CD14-positive monocyte (primary cell): ENCODE data around the gene ANKRD28. TPM values are rescaled to one million over a fixed set of nuclear protein-coding genes. Genes with fewer than 3 reads are reported as not detected.

Experiments
- DNase-seq, 3 donors: peaks; one replicate each; pipeline ENCODE4 v3.0.0-alpha.2; 2011 to 2022
- H2AFZ ChIP-seq: 2 replicates; pipeline ENCODE4 v1.6.0; 2012; ENCODE audit warnings: mild to moderate bottlenecking, low read depth, low read length, inconsistent platforms; ENCODE audit not compliant: insufficient read depth, poor library complexity, severe bottlenecking
- H3K27ac ChIP-seq, 2 donors: 1 replicate in 1 of 2; 2 replicates in 1 of 2; pipeline ENCODE4 v1.5.1; 2012 to 2013; ENCODE audit warnings: low read length in 2 of 2, control low read depth in 1 of 2, inconsistent platforms in 1 of 2, low read depth in 1 of 2, mild to moderate bottlenecking in 1 of 2
- H3K27me3 ChIP-seq, 2 donors: one replicate each; pipeline versions ENCODE4 v1.6.0 to v1.6.1; 2011 to 2013; ENCODE audit warnings: low read length in 2 of 2; ENCODE audit not compliant: control insufficient read depth in 2 of 2, insufficient read depth in 2 of 2
- H3K36me3 ChIP-seq, 2 donors: replicated peaks in 1 of 2; 1 replicate in 1 of 2; 2 replicates in 1 of 2; pipeline versions ENCODE4 v1.5.1 to v1.6.1; 2012 to 2013; ENCODE audit warnings: low read length in 2 of 2, control low read depth in 1 of 2, inconsistent platforms in 1 of 2, mild to moderate bottlenecking in 1 of 2; ENCODE audit not compliant: insufficient read depth in 2 of 2, control insufficient read depth in 1 of 2
- H3K4me1 ChIP-seq, 2 donors: 1 replicate in 1 of 2; 2 replicates in 1 of 2; pipeline versions ENCODE4 v1.5.1 to v1.6.1; 2012 to 2013; ENCODE audit warnings: low read length in 2 of 2, control low read depth in 1 of 2, inconsistent platforms in 1 of 2, mild to moderate bottlenecking in 1 of 2, moderate library complexity in 1 of 2; ENCODE audit not compliant: insufficient read depth in 2 of 2, control insufficient read depth in 1 of 2
- H3K4me2 ChIP-seq: replicated peaks from 2 replicates; pipeline ENCODE3; 2012; ENCODE audit warnings: low read length, moderate library complexity, mild to moderate bottlenecking; ENCODE audit not compliant: poor library complexity, severe bottlenecking; ENCODE audit errors: extremely low read depth
- H3K4me3 ChIP-seq, 3 experiments: fragments of 200-600 bp in 1 of 3; sonication (generic) in 1 of 3; replicated peaks in 1 of 3; 1 replicate in 2 of 3; 2 replicates in 1 of 3; pipeline ENCODE4 v1.5.1; 2011 to 2013; ENCODE audit warnings: low read length in 3 of 3, mild to moderate bottlenecking in 3 of 3, control low read depth in 2 of 3, low read depth in 2 of 3, inconsistent platforms in 1 of 3, moderate library complexity in 1 of 3
- H3K79me2 ChIP-seq: 2 replicates; pipeline ENCODE4 v1.6.0; 2012; ENCODE audit warnings: mild to moderate bottlenecking, control low read depth, inconsistent platforms, low read length, moderate library complexity; ENCODE audit not compliant: insufficient read depth
- H3K9ac ChIP-seq: 2 replicates; pipeline ENCODE4 v1.6.0; 2017; ENCODE audit warnings: low read length, mild to moderate bottlenecking; ENCODE audit not compliant: insufficient read depth, poor library complexity, severe bottlenecking
- H3K9me3 ChIP-seq, 2 donors: replicated peaks in 1 of 2; 1 replicate in 1 of 2; 2 replicates in 1 of 2; pipeline versions ENCODE4 v1.5.1 to v1.6.1; 2012 to 2013; ENCODE audit warnings: low read length in 2 of 2, control low read depth in 1 of 2; ENCODE audit not compliant: control insufficient read depth in 1 of 2, insufficient read depth in 1 of 2
- H4K20me1 ChIP-seq: 2 replicates; pipeline ENCODE4 v1.6.0; 2012; ENCODE audit warnings: mild to moderate bottlenecking, low read length, control low read depth, moderate library complexity; ENCODE audit not compliant: insufficient read depth
- H3K27ac Mint-ChIP-seq, 7 donors: one replicate each; pipeline ENCODE4 v1.8.0; 2020; ENCODE audit warnings: mild to moderate bottlenecking in 7 of 7, mixed read lengths in 7 of 7, moderate library complexity in 6 of 7, inconsistent platforms in 2 of 7
- H3K27me3 Mint-ChIP-seq, 3 donors: one replicate each; pipeline ENCODE4 v1.8.0; 2021 to 2022; ENCODE audit warnings: low read depth in 3 of 3, mild to moderate bottlenecking in 3 of 3, mixed read lengths in 3 of 3, moderate library complexity in 3 of 3, inconsistent platforms in 1 of 3
- H3K36me3 Mint-ChIP-seq, 2 donors: one replicate each; pipeline ENCODE4 v1.8.0; 2020; ENCODE audit warnings: mixed read lengths in 2 of 2, inconsistent platforms in 1 of 2, mild to moderate bottlenecking in 1 of 2
- H3K4me1 Mint-ChIP-seq: one replicate; pipeline ENCODE4 v1.8.0; 2020; ENCODE audit warnings: mild to moderate bottlenecking, mixed read lengths
- H3K4me3 Mint-ChIP-seq, 2 donors: one replicate each; pipeline ENCODE4 v1.8.0; 2020; ENCODE audit warnings: mild to moderate bottlenecking in 2 of 2, mixed read lengths in 2 of 2, moderate library complexity in 1 of 2
- H3K9me3 Mint-ChIP-seq, 7 donors: one replicate each; pipeline ENCODE4 v1.8.0; 2020 to 2022; ENCODE audit warnings: mixed read lengths in 7 of 7, mild to moderate bottlenecking in 6 of 7, moderate library complexity in 6 of 7, inconsistent platforms in 2 of 7
- CTCF ChIP-seq: fragments of 200-600 bp; IDR thresholded peaks from one replicate; pipeline ENCODE4 v1.8.0; 2022; ENCODE audit warnings: antibody characterized with exemption, mild to moderate bottlenecking
- WGBS: methylation state at CpG from one replicate; pipeline ENCODE4 v1.1.5; 2013; ENCODE audit warnings: missing lambda C conversion rate; ENCODE audit not compliant: insufficient coverage; 5-methylcytosine and 5-hydroxymethylcytosine counted together
- intact Hi-C, 2 donors: fragments of 100-400 bp; cut with micrococcal nuclease; formaldehyde crosslinking; loops; one replicate each; pipeline versions ENCODE4 v1.15.0 to v1.15.1; 2023
- polyA plus RNA-seq, 3 donors: library from polyadenylated mRNA; depleted of rRNA in 1 of 3; unstranded in 2 of 3; stranded (reverse) in 1 of 3; fragments of 300-500 nt in 2 of 3; fragments of >200 nt in 1 of 3; fragmentation: Illumina TruSeq in 2 of 3; gene quantifications; 1 replicate in 2 of 3; 2 replicates in 1 of 3; pipeline ENCODE4 v1.2.3, GENCODE V29; 2012 to 2021

The ANKRD28 gene
- polyA plus RNA-seq, 3 donors = 5.9 to 11.5 (median 7.9) TPM

GRCh38 chr3:15771444-15771843 lies 26.3 kb downstream of the ANKRD28 start:
- no peaks in the 10 kb centered on the region for H3K36me3 Mint-ChIP-seq
- H3K4me1 ChIP-seq = peaks cover 5 to 10% of the 10 kb centered on the region in 2 donors
- no peaks in the 10 kb centered on the region for H3K79me2 ChIP-seq
- no peak overlapping the region for H3K27ac ChIP-seq
- DNase-seq = no peak
- H3K9me3 Mint-ChIP-seq = no peaks in the 10 kb centered on the region
- whole genome bisulfite sequencing = no CpG with 5 or more reads among the region's 1 CpG
- no peaks in the 10 kb centered on the region for H4K20me1 ChIP-seq
- H3K36me3 ChIP-seq = no peaks in the 10 kb centered on the region
- H3K4me2 ChIP-seq = no peak overlapping the region
- peak overlapping the region in 1 of 7 donors; percentile 54 for H3K27ac Mint-ChIP-seq
- peaks cover 18% of the 10 kb centered on the region for H3K4me1 Mint-ChIP-seq
- H3K9ac ChIP-seq = no peak overlapping the region
- H3K4me3 ChIP-seq = no peak overlapping the region
- H3K27me3 ChIP-seq = no peaks in the 10 kb centered on the region
- no peaks in the 10 kb centered on the region for H3K9me3 ChIP-seq
- TF ChIP-seq CTCF = no peak
- no peaks in the 10 kb centered on the region for H3K27me3 Mint-ChIP-seq
- intact Hi-C loops = no loop called here
- H3K4me3 Mint-ChIP-seq = no peak overlapping the region
- H2AFZ ChIP-seq = no peak overlapping the region

GRCh38 chr3:15769256-15769915 lies 28.4 kb downstream of the ANKRD28 start:
- Histone ChIP-seq H3K27ac (no peak overlapping the region), H3K9me3 (no peaks in the 10 kb centered on the region), H3K4me2 (no peak overlapping the region), H3K4me1 (peaks cover 5 to 10% of the 10 kb centered on the region in 2 donors), H3K36me3 (no peaks in the 10 kb centered on the region), H3K4me3 (no peak overlapping the region), H4K20me1 (no peaks in the 10 kb centered on the region), H3K9ac (no peak overlapping the region), H3K79me2 (no peaks in the 10 kb centered on the region), H2AFZ (no peak overlapping the region), H3K27me3 (no peaks in the 10 kb centered on the region)
- Mint-ChIP-seq H3K4me3 (no peak overlapping the region), H3K36me3 (peaks cover 2 to 3% of the 10 kb centered on the region in 2 donors), H3K4me1 (peaks cover 18% of the 10 kb centered on the region), H3K27me3 (no peaks in the 10 kb centered on the region), H3K27ac (peak overlapping the region in 4 of 7 donors; percentile 48 to 83 (median 62)), H3K9me3 (no peaks in the 10 kb centered on the region)
- intact Hi-C loops = no loop called here
- no CpG with 5 or more reads among the region's 2 CpGs for WGBS
- DNase-seq = peak in 2 of 3 donors; percentile 19 to 39
- TF ChIP-seq CTCF = no peak
